HepG2 (cell line): ENCODE results near the gene WIPF3. TPM values are rescaled to one million over a fixed set of nuclear protein-coding genes. Genes with fewer than 3 reads are reported as not detected.

Source experiments
- ATAC-seq: fragments of 200-7000 bp; cut with Tn5 transposase; 3 replicates; pipeline ENCODE4 v1.9.1; 2020; ENCODE audit warnings: mild to moderate bottlenecking, moderate library complexity
- BruUV-seq: library from RNA; stranded (reverse); fragments of 400-500 nt; replicated peaks from 2 replicates; lab custom pipeline; 2021; lab: Mats Ljungman, UMichigan
- CTCF ChIA-PET: fragments of 300-600 bp; formaldehyde crosslinking; extraction: SDS; loops from one replicate; lab custom pipeline; 2021; ENCODE audit warnings: low total read pairs, inconsistent platforms, low intra/inter-chr PET ratio; lab: Yijun Ruan, JAX
- POLR2A ChIA-PET: fragments of 350-600 bp; sonication (Branson Sonifier 250); formaldehyde crosslinking; loops from one replicate; lab custom pipeline; 2020; ENCODE audit warnings: antibody characterized with exemption, inconsistent platforms; lab: Yijun Ruan, JAX
- DNase-seq: peaks from one replicate; pipeline ENCODE4 v3.0.0-alpha.2; 2015; ENCODE audit warnings: low spot score
- FAIRE-seq: peaks from 3 replicates; lab custom pipeline; 2011; peaks lifted over from hg19 to GRCh38; lab: Jason Lieb, UNC
- H2AFZ ChIP-seq: one replicate; pipeline ENCODE4 v1.6.1; 2011; ENCODE audit warnings: low read length, inconsistent platforms
- H3K27ac ChIP-seq: fragments of 300-600 bp; 3 replicates; pipeline ENCODE4 v1.8.0; 2011; ENCODE audit warnings: mixed run types, mild to moderate bottlenecking, mixed read lengths, low read length, inconsistent platforms; ENCODE audit not compliant: insufficient read depth; ENCODE audit errors: extremely low read length
- H3K27me3 ChIP-seq, 2 experiments: fragments of 200-600 bp in 1 of 2; 2 replicates in 1 of 2; 3 replicates in 1 of 2; pipeline versions ENCODE4 v1.6.0 to v1.8.0; 2011; ENCODE audit warnings: low read length in 2 of 2, mild to moderate bottlenecking in 2 of 2, moderate library complexity in 2 of 2, inconsistent platforms in 1 of 2; ENCODE audit not compliant: insufficient read depth in 2 of 2, control insufficient read depth in 1 of 2
- H3K36me3 ChIP-seq, 2 experiments: fragments of 200-600 bp in 1 of 2; replicated peaks in 1 of 2; 2 replicates in 1 of 2; 3 replicates in 1 of 2; pipeline versions ENCODE4 v1.5.1 to v1.8.0; 2011; ENCODE audit warnings: low read length in 2 of 2, inconsistent platforms in 1 of 2; ENCODE audit not compliant: insufficient read depth in 2 of 2, control insufficient read depth in 1 of 2
- H3K4me1 ChIP-seq: 2 replicates; pipeline ENCODE4 v1.5.1; 2012; ENCODE audit warnings: low read length, inconsistent platforms; ENCODE audit not compliant: insufficient read depth
- H3K4me2 ChIP-seq: 2 replicates; pipeline ENCODE4 v1.6.0; 2011; ENCODE audit warnings: low read depth, low read length, inconsistent platforms
- H3K4me3 ChIP-seq, 3 experiments: fragments of 200-600 bp in 1 of 3; sonication (generic), shearing (Covaris generic) in 1 of 3; replicated peaks in 1 of 3; 2 replicates each; pipeline ENCODE4 v1.5.1; 2011 to 2016; ENCODE audit warnings: low read length in 3 of 3, inconsistent platforms in 2 of 3, low read depth in 2 of 3, mild to moderate bottlenecking in 2 of 3, control low read depth in 1 of 3, mixed read lengths in 1 of 3; ENCODE audit not compliant: insufficient read depth in 1 of 3
- H3K79me2 ChIP-seq: one replicate; pipeline ENCODE4 v1.6.1; 2011; ENCODE audit warnings: low read length, inconsistent platforms; ENCODE audit not compliant: insufficient read depth
- H3K9ac ChIP-seq: 2 replicates; pipeline ENCODE4 v1.6.0; 2011; ENCODE audit warnings: mild to moderate bottlenecking, low read depth, low read length, inconsistent platforms; ENCODE audit not compliant: insufficient read depth
- H3K9me3 ChIP-seq: 2 replicates; pipeline ENCODE4 v1.5.1; 2012; ENCODE audit warnings: mild to moderate bottlenecking, low read length
- H4K20me1 ChIP-seq: 2 replicates; pipeline ENCODE4 v1.6.0; 2011; ENCODE audit warnings: inconsistent platforms, mild to moderate bottlenecking, low read length, moderate library complexity; ENCODE audit not compliant: insufficient read depth
- AGO2 ChIP-seq: fragments of 200-400 bp; formaldehyde crosslinking; optimal IDR thresholded peaks from 2 replicates; pipeline ENCODE3; 2017; ENCODE audit warnings: mild to moderate bottlenecking, low read depth, low read length, moderate library complexity
- ARID5B ChIP-seq: IDR thresholded peaks from 2 replicates; pipeline ENCODE4 v1.4.0; 2020; ENCODE audit warnings: mild to moderate bottlenecking, missing genetic modification reagents
- MLLT10 ChIP-seq: sonication (generic); formaldehyde crosslinking; IDR thresholded peaks from 2 replicates; pipeline ENCODE4 v1.4.0; 2020; ENCODE audit warnings: missing genetic modification reagents
- NCOA2 ChIP-seq: sonication (generic); formaldehyde crosslinking; IDR thresholded peaks from 2 replicates; pipeline ENCODE4 v1.8.0; 2022; ENCODE audit warnings: inconsistent platforms
- NR0B2 ChIP-seq: sonication (generic); formaldehyde crosslinking; IDR thresholded peaks from 2 replicates; pipeline ENCODE4 v1.4.0; 2020; ENCODE audit warnings: mild to moderate bottlenecking, missing genetic modification reagents
- RXRB ChIP-seq: IDR thresholded peaks from 2 replicates; pipeline ENCODE4 v1.6.1; 2016; ENCODE audit warnings: borderline replicate concordance, missing genetic modification reagents, missing compliant biosample characterization
- SP140L ChIP-seq: sonication (generic); formaldehyde crosslinking; IDR thresholded peaks from 2 replicates; pipeline ENCODE4 v1.4.0; 2020; ENCODE audit warnings: missing genetic modification reagents, borderline replicate concordance
- ZNF772 ChIP-seq: sonication (generic); formaldehyde crosslinking; IDR thresholded peaks from 2 replicates; pipeline ENCODE4 v1.5.0; 2020; ENCODE audit warnings: mild to moderate bottlenecking, missing genetic modification reagents
- WGBS: methylation state at CpG from one replicate; pipeline ENCODE4 v1.1.6; 2017; ENCODE audit warnings: low lambda C conversion rate; 5-methylcytosine and 5-hydroxymethylcytosine counted together
- in situ Hi-C: cut with HindIII; loops from 2 replicates; pipeline ENCODE4 v1.10.0; 2017; ENCODE audit warnings: low pct_unique_long_range_greater_than_20kb; ENCODE audit not compliant: extremely low pct_ligation_motif_present
- intact Hi-C: fragments of 100-400 bp; cut with micrococcal nuclease; formaldehyde crosslinking; loops from one replicate; pipeline ENCODE4 v1.10.0; 2022; ENCODE audit not compliant: unreplicated experiment
- polyA plus RNA-seq, 8 experiments: library from polyadenylated mRNA; depleted of rRNA in 3 of 8; stranded (reverse) in 7 of 8; unstranded in 1 of 8; fragments of >200 nt; fragmentation: Illumina TruSeq in 4 of 8; extraction: Trizol in 4 of 8; gene quantifications; 2 replicates each; pipeline versions ENCODE4 v1.2.1 to v1.2.3, GENCODE V29; 2011 to 2016; ENCODE audit warnings: low read depth in 4 of 8, missing spikeins in 1 of 8, mixed read lengths in 1 of 8; ENCODE audit not compliant: insufficient read depth in 1 of 8
- total RNA-seq, 5 experiments: library from RNA; depleted of rRNA; stranded (reverse); fragments of >200 nt; fragmentation: Illumina TruSeq; extraction: Trizol; gene quantifications; 2 replicates each; pipeline ENCODE4 v1.2.3, GENCODE V29; 2016; ENCODE audit warnings: low read depth in 1 of 5

WIPF3 gene
- total and polyA plus RNA-seq, 2 of the 13 experiments (the other 11 are each of a cell fraction or from before 2014, with no cell fraction given) = 0.03 TPM; not detected in 1

DNA sequence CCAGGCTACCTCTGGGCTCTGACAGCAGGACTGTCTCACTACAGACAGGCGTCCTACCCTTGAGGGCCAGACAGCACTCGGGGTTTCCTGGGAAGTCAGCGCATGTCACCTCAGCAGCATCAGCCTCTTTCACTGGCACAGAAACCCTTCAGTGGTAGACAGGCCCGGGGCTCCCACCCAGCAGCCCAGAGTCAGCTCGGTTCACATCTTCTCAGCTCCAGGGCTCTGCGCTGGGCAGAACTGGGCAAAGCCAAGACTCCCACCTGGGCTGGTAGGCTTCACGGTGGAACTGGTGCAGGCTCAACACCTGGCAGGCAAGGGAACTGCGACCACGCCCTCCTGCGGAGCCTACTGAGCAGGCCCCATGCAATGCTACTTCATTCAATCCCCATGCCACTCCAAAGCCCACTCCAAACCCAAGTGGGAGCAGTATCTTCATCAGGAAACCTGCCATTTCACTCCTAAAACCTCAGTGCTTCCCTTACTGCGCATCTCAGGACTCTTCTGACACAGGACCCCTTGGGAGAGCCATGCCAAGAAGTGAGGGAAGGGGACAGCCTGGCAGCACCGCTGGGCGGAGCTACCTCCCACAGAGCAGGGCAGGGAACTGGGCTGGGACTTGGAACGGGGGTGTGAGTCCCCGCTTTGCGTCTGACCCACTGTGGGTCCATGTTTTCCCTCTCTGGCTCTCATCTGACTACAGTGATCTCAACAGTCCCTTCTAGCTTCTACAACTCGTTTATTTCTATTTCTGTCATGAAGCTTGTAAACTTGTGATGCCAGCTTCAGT, 122.9 kb downstream of the WIPF3 start:
- H3K36me3 ChIP-seq = peaks cover 21 to 48% of the 10 kb centered on the region in 2 experiments
- no peak overlapping the region for H3K9ac ChIP-seq
- no peak for DNase-seq
- H3K4me2 ChIP-seq = no peak overlapping the region
- H3K9me3 ChIP-seq = no peaks in the 10 kb centered on the region
- in situ Hi-C loops = no loop called here
- no peaks in the 10 kb centered on the region for H3K4me1 ChIP-seq
- H3K4me3 ChIP-seq = no peak overlapping the region
- 96% methylated on average over 10 of the region's 17 CpGs for WGBS
- H3K27ac ChIP-seq = no peak overlapping the region
- no peaks in the 10 kb centered on the region for H4K20me1 ChIP-seq
- no peaks in the 10 kb centered on the region for H3K79me2 ChIP-seq
- TF ChIP-seq ZNF772 (CRISPR knock-in tag) (no peak), AGO2 (peak; percentile 40), MLLT10 (CRISPR knock-in tag) (no peak), RXRB (no peak), SP140L (CRISPR knock-in tag) (no peak), NR0B2 (CRISPR knock-in tag) (no peak), NCOA2 (no peak), ARID5B (CRISPR knock-in tag) (no peak)
- ChIA-PET POLR2A (no interaction called here), CTCF (no interaction called here)
- no peak for FAIRE-seq
- BruUV-seq = no TSS peak
- peak; percentile 25; the same call in 2 of the 3 replicates for ATAC-seq
- no peaks in the 10 kb centered on the region for H3K27me3 ChIP-seq
- H2AFZ ChIP-seq = no peak overlapping the region
- intact Hi-C loops = no loop called here
